HG02870 (cell line): ENCODE measurements around the gene VPS18.
"Not testable (repeated sequence)": the region's sequence is repeated elsewhere in the genome, so short reads cannot be mapped to it uniquely, and the experiment has no call there.

ENCODE experiments used
- ATAC-seq: cut with Tn5 transposase; IDR thresholded peaks from one replicate; pipeline ENCODE4 v1.9.1; 2021; ENCODE audit warnings: mild to moderate bottlenecking, moderate library complexity; ENCODE audit not compliant: unreplicated experiment

VPS18 gene, protein sequence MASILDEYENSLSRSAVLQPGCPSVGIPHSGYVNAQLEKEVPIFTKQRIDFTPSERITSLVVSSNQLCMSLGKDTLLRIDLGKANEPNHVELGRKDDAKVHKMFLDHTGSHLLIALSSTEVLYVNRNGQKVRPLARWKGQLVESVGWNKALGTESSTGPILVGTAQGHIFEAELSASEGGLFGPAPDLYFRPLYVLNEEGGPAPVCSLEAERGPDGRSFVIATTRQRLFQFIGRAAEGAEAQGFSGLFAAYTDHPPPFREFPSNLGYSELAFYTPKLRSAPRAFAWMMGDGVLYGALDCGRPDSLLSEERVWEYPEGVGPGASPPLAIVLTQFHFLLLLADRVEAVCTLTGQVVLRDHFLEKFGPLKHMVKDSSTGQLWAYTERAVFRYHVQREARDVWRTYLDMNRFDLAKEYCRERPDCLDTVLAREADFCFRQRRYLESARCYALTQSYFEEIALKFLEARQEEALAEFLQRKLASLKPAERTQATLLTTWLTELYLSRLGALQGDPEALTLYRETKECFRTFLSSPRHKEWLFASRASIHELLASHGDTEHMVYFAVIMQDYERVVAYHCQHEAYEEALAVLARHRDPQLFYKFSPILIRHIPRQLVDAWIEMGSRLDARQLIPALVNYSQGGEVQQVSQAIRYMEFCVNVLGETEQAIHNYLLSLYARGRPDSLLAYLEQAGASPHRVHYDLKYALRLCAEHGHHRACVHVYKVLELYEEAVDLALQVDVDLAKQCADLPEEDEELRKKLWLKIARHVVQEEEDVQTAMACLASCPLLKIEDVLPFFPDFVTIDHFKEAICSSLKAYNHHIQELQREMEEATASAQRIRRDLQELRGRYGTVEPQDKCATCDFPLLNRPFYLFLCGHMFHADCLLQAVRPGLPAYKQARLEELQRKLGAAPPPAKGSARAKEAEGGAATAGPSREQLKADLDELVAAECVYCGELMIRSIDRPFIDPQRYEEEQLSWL

DNA sequence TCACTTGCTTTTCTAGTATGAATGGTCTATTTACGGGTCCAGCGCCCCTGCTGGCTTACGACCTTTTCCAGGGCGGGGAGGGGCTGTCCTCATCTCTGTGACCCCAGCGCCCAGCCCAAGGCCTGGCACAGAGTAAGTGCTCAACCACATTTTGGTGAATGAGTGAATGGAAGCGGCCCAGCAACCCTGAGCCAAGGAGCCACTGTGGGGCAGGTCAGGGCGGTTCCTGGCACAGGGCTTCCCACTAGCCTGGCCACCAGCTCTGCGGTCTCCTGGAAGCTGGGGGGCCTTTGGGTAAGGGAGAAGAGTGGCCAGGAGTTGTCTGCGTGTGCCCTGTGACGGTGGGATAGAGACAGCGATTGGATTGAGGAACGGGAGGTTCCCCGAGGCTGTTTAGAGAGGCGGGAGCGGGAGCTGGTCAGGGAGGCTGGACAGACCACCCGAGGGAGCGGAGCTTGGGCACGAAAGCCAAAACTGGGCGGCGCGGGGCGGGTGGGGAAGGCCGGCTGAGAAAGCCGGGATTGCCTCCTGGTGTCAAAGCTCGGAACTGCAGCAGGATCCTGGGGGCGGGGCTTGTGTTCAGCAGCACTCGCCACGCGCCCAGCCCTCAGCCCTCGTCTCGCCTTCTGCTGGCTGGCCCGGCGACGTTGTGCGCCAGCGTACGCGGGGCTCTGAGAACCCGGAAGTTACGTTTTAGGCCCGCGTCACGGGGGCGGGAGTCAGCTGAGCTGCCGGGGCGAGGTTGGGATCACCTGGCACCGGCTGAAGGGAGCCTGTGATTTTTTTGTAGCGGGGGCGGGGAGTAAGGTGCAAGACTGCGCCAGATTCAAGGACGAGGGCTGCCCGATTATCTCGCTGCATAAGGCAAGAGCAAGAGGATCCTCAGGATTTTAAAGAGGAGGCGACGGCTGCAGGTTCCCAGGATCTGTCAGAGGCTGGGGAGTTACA lies at the start of gene VPS18:
TSS of gene VPS18 (plus strand) at position 718 of the 948 bp plus-strand sequence. CDS start 319 bp downstream, outside the sequence.
- peak; percentile 84 for ATAC-seq

DNA sequence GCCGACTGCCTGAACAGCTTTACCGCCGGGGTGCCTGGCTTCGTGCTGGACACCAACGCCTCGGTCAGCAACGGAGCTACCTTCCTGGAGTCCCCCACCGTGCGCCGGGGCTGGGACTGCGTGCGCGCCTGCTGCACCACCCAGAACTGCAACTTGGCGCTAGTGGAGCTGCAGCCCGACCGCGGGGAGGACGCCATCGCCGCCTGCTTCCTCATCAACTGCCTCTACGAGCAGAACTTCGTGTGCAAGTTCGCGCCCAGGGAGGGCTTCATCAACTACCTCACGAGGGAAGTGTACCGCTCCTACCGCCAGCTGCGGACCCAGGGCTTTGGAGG lies 49.6 kb upstream of the VPS18 start:
- no peak for ATAC-seq

DNA sequence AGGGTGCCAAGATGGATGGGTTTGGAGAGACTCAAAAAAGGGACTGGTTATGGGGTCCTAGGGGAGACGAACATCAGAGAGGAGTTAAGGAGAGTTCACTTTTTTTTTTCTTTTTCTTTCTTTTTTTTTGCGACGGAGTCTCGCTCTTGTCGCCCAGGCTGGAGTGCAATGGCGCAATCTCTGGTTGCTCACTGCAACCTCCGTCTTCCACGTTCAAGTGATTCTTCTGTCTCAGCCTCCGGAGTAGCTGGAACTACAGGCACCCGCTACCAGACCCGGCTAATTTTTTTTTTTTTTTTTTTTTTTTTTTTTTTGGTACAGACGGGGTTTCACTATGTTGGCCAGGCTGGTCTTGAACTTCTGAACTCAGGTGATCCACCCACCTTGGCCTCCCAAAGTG lies 49.2 kb upstream of the VPS18 start:
- no peak for ATAC-seq

DNA sequence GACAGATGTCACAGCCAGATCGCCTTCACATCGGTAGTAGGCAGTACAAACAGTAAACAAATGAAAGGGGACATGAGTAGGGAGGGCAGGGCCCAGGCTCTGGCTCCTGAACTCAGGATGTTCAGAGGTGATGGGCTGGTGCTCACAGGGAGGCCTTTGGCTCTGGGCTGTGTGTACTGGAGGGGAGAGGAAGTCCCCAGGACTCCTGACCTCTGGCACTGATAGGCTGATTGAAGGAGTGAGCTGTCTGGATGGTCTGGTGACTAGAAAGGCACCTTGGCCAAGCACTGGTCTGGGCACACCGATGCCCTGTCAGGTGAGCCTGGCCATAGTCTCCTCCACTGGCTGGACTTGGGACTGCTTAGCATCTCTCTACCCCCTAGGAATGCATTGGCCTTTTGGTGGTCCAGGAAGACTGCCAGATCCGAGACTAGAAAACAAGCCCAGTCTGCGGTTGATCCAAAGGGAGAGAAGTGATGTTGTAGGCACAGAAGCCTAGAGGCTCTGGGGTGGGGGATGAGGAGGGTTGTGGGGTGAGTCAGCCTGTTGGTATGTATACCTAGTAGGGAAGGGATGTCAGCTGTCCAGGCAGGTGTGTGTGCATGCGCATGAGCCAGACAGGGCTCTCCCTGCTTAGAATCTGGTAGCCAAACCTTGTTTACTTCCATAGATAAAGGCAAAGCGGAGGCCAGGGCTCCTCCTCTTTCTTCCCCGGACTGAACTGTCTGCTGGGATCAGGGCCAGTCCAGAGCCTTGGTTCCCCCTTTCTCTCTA lies 48.6 kb upstream of the VPS18 start:
- no peak for ATAC-seq

GRCh38 chr15:40846841-40847222 lies 47.4 kb upstream of the VPS18 start:
- no peak for ATAC-seq

GRCh38 chr15:40847223-40847961 lies 46.9 kb upstream of the VPS18 start:
- ATAC-seq, result peak; percentile 61

- ATAC-seq, result no peak
Measured at GRCh38 chr15:40850576-40851112, 43.6 kb upstream of the VPS18 start.

DNA sequence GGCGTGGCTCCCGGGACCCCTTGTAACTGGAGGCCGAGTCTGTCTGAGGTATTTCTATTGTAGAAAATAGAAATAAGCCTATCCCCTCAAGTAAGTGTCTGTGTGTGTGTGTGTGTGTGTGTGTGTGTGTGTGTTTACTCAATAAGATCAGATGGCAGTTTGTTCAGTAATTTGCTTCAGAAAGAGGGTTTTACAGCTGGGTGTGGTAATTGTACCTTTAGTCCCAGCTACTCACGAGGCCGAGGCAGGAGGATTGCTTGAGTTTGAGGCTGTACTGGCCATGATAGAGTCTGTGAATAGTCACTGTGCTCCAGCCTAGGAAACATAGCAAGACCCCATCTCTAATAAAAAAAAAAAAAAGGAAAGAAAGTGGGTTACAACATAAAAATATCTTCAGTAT lies 41.7 kb upstream of the VPS18 start:
- no peak for ATAC-seq

- no peak for ATAC-seq
Measured at GRCh38 chr15:40853241-40853890, 40.9 kb upstream of the VPS18 start.

- no peak for ATAC-seq
Measured at GRCh38 chr15:40854161-40854560, 40.1 kb upstream of the VPS18 start.

DNA sequence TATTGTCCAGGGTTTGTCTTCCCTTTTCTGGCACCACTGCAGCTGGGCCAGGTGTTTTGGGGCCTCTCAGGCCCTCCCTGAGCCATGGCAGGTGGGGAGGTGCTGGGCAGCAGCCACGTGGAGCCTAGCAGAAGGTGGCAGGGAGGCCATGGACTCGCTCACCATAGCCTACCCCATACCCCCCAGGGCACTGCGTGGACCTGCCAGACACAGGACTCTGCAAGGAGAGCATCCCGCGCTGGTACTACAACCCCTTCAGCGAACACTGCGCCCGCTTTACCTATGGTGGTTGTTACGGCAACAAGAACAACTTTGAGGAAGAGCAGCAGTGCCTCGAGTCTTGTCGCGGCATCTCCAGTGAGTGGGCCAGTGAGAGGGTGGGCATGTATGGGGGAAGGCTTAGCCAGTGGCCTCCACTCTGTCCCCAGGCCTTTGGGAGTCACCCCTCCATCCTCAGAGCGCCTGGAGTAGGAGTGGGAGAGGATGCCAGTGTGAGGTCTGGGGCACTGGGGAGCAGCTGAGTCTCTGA lies 38.5 kb upstream of the VPS18 start:
- no peak for ATAC-seq

GRCh38 chr15:40856746-40857145 lies 37.5 kb upstream of the VPS18 start:
- no peak for ATAC-seq

DNA sequence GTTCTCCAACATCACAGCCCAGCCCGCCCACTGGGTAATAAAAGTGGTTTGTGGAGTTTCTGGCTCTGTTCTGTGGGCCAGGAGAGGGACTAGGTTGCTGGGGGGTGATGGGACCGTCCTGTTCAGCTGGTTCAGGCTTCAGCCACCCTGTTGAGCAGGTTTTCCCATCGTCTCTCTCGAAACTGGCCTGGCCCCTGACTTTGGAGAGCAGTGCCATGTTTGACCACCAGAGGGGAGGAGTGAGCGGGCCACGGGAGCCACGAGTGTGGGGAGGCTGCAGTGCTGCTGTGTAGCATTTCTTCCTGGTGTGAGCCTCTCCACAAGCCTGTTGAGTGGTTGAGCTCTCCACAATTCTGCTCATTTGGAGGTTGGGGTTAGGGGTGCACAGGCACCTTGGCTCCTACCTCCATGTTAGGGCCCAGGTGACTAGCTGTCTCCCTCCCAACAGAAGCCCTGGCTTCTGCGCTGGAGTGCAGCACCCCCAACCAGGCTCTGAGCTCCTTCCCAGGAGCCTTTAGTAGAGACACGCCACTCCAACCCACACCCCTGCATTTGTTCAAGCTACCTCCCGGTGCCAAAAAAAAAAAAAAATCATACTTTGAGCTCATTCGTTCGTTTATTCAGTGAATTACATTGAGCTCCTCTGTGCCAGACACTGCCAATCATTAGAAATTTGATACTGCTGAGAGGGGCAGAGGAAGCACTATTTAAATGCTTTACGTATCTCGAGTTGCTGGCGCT lies 36.5 kb upstream of the VPS18 start:
- ATAC-seq, result no peak

DNA sequence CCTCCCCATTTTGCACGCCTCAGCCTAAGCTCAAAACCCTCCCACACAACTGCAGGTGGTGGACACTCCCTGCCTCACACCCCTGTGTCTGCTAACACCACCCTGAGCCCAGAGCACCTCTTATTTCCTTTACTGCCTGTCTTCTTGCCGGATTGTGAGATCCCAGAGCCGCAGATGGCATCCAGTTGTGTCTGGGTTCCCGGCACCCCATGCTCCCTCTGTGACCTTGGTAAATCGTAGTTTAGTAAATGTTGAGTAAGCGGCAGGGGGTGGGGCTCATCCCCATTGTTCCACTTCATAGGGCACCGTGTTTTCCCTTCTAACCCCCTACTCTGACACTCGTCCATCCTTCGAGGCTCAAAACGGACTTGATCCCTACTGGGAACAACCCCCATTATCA lies 35.5 kb upstream of the VPS18 start:
- ATAC-seq, result no peak

- no peak for ATAC-seq
Measured at GRCh38 chr15:40859206-40859851, 34.9 kb upstream of the VPS18 start.

- ATAC-seq, result not testable (repeated sequence)
Measured at GRCh38 chr15:40861147-40861546, 33.1 kb upstream of the VPS18 start.

DNA sequence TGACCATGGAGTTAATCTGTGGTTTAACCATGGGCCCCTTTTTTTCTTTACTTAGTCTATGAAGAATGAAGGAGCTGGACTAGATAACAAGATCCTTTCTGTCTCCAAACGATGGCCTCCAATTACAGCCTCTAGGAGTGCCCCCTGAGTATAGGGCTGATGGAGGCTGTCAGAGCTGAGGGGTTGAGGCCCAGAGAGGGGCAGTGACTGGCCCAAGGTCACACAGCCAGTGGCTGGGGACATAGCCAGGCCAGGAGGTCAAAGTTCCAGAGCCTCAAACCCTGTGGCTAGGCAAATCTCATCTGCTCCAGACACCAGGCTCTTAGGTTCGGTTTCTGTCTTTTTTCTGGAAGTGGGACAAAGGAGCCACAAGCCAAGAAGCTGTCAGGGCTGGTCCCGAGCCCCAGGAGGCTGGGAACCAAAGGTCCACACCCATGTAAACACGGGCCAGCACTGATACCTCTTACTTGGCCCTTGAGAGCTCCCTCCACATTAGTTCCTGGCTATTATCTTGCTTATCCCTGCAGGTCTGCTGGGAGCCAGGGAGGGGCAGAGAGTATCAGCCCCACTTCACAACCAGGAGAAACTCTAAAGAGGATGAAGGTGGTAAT lies 30.5 kb upstream of the VPS18 start:
- no peak for ATAC-seq
